Gastroesophageal sphincter (tissue), 4 donors: ENCODE measurements around the gene CIAO3. TPM values are rescaled to one million over a fixed set of nuclear protein-coding genes. Genes with fewer than 3 reads are reported as not detected.

Source experiments
- ATAC-seq: fragments of 150-250 bp; one replicate; pipeline ENCODE4 v1.9.1; 2016; ENCODE audit warnings: mild to moderate bottlenecking, moderate library complexity
- H3K27ac ChIP-seq, 4 donors: fragments of 200-600 bp; sonication (generic) in 3 of 4; 1 replicate in 3 of 4; 2 replicates in 1 of 4; pipeline ENCODE4 v1.5.1; 2016 to 2019
- H3K27me3 ChIP-seq: fragments of 200-600 bp; sonication (generic); one replicate; pipeline ENCODE4 v1.5.1; 2019
- H3K36me3 ChIP-seq, 2 donors: fragments of 200-600 bp; sonication (generic); one replicate each; pipeline ENCODE4 v1.5.1; 2019; ENCODE audit warnings: control low read depth in 1 of 2
- H3K4me1 ChIP-seq, 3 donors: fragments of 200-600 bp; sonication (generic); 1 replicate in 2 of 3; 2 replicates in 1 of 3; pipeline ENCODE4 v1.5.1; 2016 to 2019; ENCODE audit warnings: control low read depth in 2 of 3
- H3K4me3 ChIP-seq, 2 donors: fragments of 200-600 bp; sonication (generic); one replicate each; pipeline ENCODE4 v1.5.1; 2019; ENCODE audit warnings: mild to moderate bottlenecking in 1 of 2, moderate library complexity in 1 of 2
- H3K9me3 ChIP-seq, 3 donors: fragments of 200-600 bp; sonication (generic); one replicate each; pipeline ENCODE4 v1.5.1; 2017 to 2019; ENCODE audit warnings: control low read depth in 2 of 3
- CTCF ChIP-seq, 4 experiments: fragments of 200-600 bp in 2 of 4; fragments of 450-650 bp in 2 of 4; sonication (generic) in 1 of 4; IDR thresholded peaks; one replicate each; pipeline ENCODE4 v1.5.1; 2017 to 2019; ENCODE audit warnings: antibody characterized with exemption in 4 of 4, mild to moderate bottlenecking in 2 of 4, moderate library complexity in 2 of 4
- EP300 ChIP-seq: sonication (generic); formaldehyde crosslinking; IDR thresholded peaks from one replicate; pipeline ENCODE4 v1.6.1; 2017; ENCODE audit warnings: antibody characterized with exemption, mild to moderate bottlenecking
- POLR2A ChIP-seq, 2 donors: fragments of 450-650 bp; IDR thresholded peaks; one replicate each; pipeline ENCODE4 v1.6.1; 2017; ENCODE audit warnings: antibody characterized with exemption in 2 of 2, mild to moderate bottlenecking in 2 of 2, moderate library complexity in 1 of 2
- POLR2AphosphoS5 ChIP-seq: sonication (generic); formaldehyde crosslinking; IDR thresholded peaks from one replicate; pipeline ENCODE4 v1.6.1; 2017; ENCODE audit warnings: antibody characterized with exemption
- WGBS, 2 donors: methylation state at CpG; one replicate each; pipeline ENCODE4 v1.1.5; 2018; ENCODE audit warnings: low coverage in 1 of 2; 5-methylcytosine and 5-hydroxymethylcytosine counted together
- total RNA-seq, 4 donors: library from RNA; depleted of rRNA; stranded (reverse); fragments of >200 nt; gene quantifications; one replicate each; pipeline ENCODE4 v1.1.0, GENCODE V29; 2016

The CIAO3 gene
- total RNA-seq, 4 donors from 2014 or later: 18.5 to 46.7 (median 25.6) TPM

GRCh38 chr16:783404-784161 is 42.8 kb upstream of the CIAO3 start:
- peaks cover 0 to 34% (median 17%) of the 10 kb centered on the region in 3 donors for H3K4me1 ChIP-seq
- WGBS, 2 donors: no CpG with 5 or more reads among the region's 17 CpGs
- ATAC-seq: no peak

GRCh38 chr16:782766-783403 is 42.1 kb upstream of the CIAO3 start:
- Histone ChIP-seq H3K4me1 (peaks cover 0 to 32% (median 17%) of the 10 kb centered on the region in 3 donors), H3K36me3 (peaks cover 0 to 16% of the 10 kb centered on the region in 2 donors), H3K27me3 (peaks cover 60% of the 10 kb centered on the region), H3K4me3 (no peak overlapping the region), H3K9me3 (no peaks in the 10 kb centered on the region), H3K27ac (no peak overlapping the region)
- no peak for ATAC-seq
- TF ChIP-seq POLR2AphosphoS5 (no peak), EP300 (no peak), POLR2A (IDR thresholded peaks at IDR 0.05) (no peak), CTCF (IDR thresholded peaks at IDR 0.05) (no peak)
- no CpG with 5 or more reads among the region's 36 CpGs for WGBS, 2 donors

More at GRCh38 chr16:783404-784161, 42.8 kb upstream of the CIAO3 start:
- no peak for TF ChIP-seq EP300
- TF ChIP-seq CTCF (IDR thresholded peaks at IDR 0.05): no peak
- TF ChIP-seq POLR2A (IDR thresholded peaks at IDR 0.05): no peak
- TF ChIP-seq POLR2AphosphoS5: no peak
- Histone ChIP-seq H3K27ac (no peak overlapping the region), H3K27me3 (peaks cover 53% of the 10 kb centered on the region), H3K36me3 (peaks cover 0 to 16% of the 10 kb centered on the region in 2 donors), H3K9me3 (no peaks in the 10 kb centered on the region), H3K4me3 (no peak overlapping the region)

GRCh38 chr16:782258-782657 is 41.5 kb upstream of the CIAO3 start:
- Histone ChIP-seq H3K27me3 (peaks cover 64% of the 10 kb centered on the region), H3K9me3 (no peaks in the 10 kb centered on the region), H3K27ac (no peak overlapping the region), H3K36me3 (peaks cover 0 to 16% of the 10 kb centered on the region in 2 donors), H3K4me1 (peaks cover 0 to 26% (median 12%) of the 10 kb centered on the region in 3 donors), H3K4me3 (no peak overlapping the region)
- no CpG with 5 or more reads among the region's 6 CpGs for WGBS, 2 donors
- no peak for TF ChIP-seq CTCF (IDR thresholded peaks at IDR 0.05)
- TF ChIP-seq EP300: no peak
- TF ChIP-seq POLR2AphosphoS5: no peak
- no peak for TF ChIP-seq POLR2A (IDR thresholded peaks at IDR 0.05)
- no peak for ATAC-seq

- no peak overlapping the region for H3K4me3 ChIP-seq
- H3K4me1 ChIP-seq: peaks cover 0 to 19% (median 7%) of the 10 kb centered on the region in 3 donors
- peaks cover 72% of the 10 kb centered on the region for H3K27me3 ChIP-seq
- ATAC-seq: no peak
- WGBS, 2 donors: no CpG with 5 or more reads among the region's 19 CpGs
- peaks cover 0 to 10% of the 10 kb centered on the region in 2 donors for H3K36me3 ChIP-seq
- H3K27ac ChIP-seq: no peak overlapping the region
- H3K9me3 ChIP-seq: no peaks in the 10 kb centered on the region
- no peak for TF ChIP-seq POLR2AphosphoS5
- TF ChIP-seq CTCF (IDR thresholded peaks at IDR 0.05): no peak
- no peak for TF ChIP-seq EP300
- no peak for TF ChIP-seq POLR2A (IDR thresholded peaks at IDR 0.05)
Observed at GRCh38 chr16:781346-782010, 40.7 kb upstream of the CIAO3 start.
